ENCODE results near the gene RANGAP1.
"Not testable (repeated sequence)": the region's sequence is repeated elsewhere in the genome, so short reads cannot be mapped to it uniquely, and the experiment has no call there.

RANGAP1 gene

GRCh38 chr22:41300661-41301060, 14.7 kb upstream of the RANGAP1 start:
- no peak for DNase-seq

GRCh38 chr22:41296826-41297667, 11.1 kb upstream of the RANGAP1 start:
- DNase-seq: no peak

- DNase-seq: not testable (repeated sequence)
Measured at GRCh38 chr22:41294816-41295215, 8.8 kb upstream of the RANGAP1 start.

- DNase-seq: peak; percentile 97
Measured at GRCh38 chr22:41290262-41291221, 4.6 kb upstream of the RANGAP1 start.

GRCh38 chr22:41289671-41290070, 3.7 kb upstream of the RANGAP1 start:
- DNase-seq: peak; percentile 32

- DNase-seq: peak; percentile 90
Measured at GRCh38 chr22:41288245-41288946, 2.4 kb upstream of the RANGAP1 start.

- peak; percentile 61 for DNase-seq
Measured at GRCh38 chr22:41286639-41287091, 678 bp upstream of the RANGAP1 start.

- peak; percentile 96 for DNase-seq
Measured at GRCh38 chr22:41285441-41285819, 557 bp downstream of the RANGAP1 start.

GRCh38 chr22:41284465-41284864, 1.5 kb downstream of the RANGAP1 start:
- DNase-seq: no peak

- DNase-seq: no peak
Measured at GRCh38 chr22:41280854-41281253, 5.1 kb downstream of the RANGAP1 start.

GRCh38 chr22:41280065-41280464, 5.9 kb downstream of the RANGAP1 start:
- DNase-seq: no peak

- no peak for DNase-seq
Measured at GRCh38 chr22:41274856-41275255, 11.1 kb downstream of the RANGAP1 start.

- no peak for DNase-seq
Measured at GRCh38 chr22:41273128-41273527, 12.9 kb downstream of the RANGAP1 start.

- DNase-seq: no peak
Measured at GRCh38 chr22:41271787-41272186, 14.2 kb downstream of the RANGAP1 start.

- DNase-seq: no peak
Measured at GRCh38 chr22:41267958-41268357, 18.0 kb downstream of the RANGAP1 start.

GRCh38 chr22:41264408-41264941, 21.5 kb downstream of the RANGAP1 start:
- no peak for DNase-seq

- DNase-seq: no peak
Measured at GRCh38 chr22:41263704-41264103, 22.3 kb downstream of the RANGAP1 start.

- DNase-seq: no peak
Measured at GRCh38 chr22:41262250-41262765, 23.7 kb downstream of the RANGAP1 start.

- no peak for DNase-seq
Measured at GRCh38 chr22:41261541-41262249, 24.3 kb downstream of the RANGAP1 start.

GRCh38 chr22:41260871-41261270, 25.1 kb downstream of the RANGAP1 start:
- DNase-seq: no peak

- not testable (repeated sequence) for DNase-seq
Measured at GRCh38 chr22:41259756-41260155, 26.2 kb downstream of the RANGAP1 start.

- DNase-seq: no peak
Measured at GRCh38 chr22:41257696-41258095, 28.3 kb downstream of the RANGAP1 start.

Measured in EL (cell line).